Left lung (tissue), 10 donors: ENCODE measurements around the gene BARX2. TPM values are rescaled to one million over a fixed set of nuclear protein-coding genes. Genes with fewer than 3 reads are reported as not detected.

Experiments used
- ATAC-seq: fragments of 200-7000 bp; cut with Tn5 transposase; one replicate; pipeline ENCODE4 v1.9.1; 2020; ENCODE audit warnings: moderate library complexity
- DNase-seq, 4 donors: peaks; one replicate each; pipeline ENCODE4 v3.0.0-alpha.2; 2013 to 2020
- H3K27ac ChIP-seq, 2 donors: fragments of 200-600 bp; sonication (generic) in 1 of 2; one replicate each; pipeline versions ENCODE4 v1.5.0 to v1.8.0; 2020 to 2021
- H3K27me3 ChIP-seq, 2 donors: fragments of 200-600 bp; sonication (generic) in 1 of 2; one replicate each; pipeline versions ENCODE4 v1.5.0 to v1.8.0; 2020 to 2021
- H3K36me3 ChIP-seq, 2 donors: fragments of 200-600 bp; sonication (generic) in 1 of 2; one replicate each; pipeline versions ENCODE4 v1.5.0 to v1.8.0; 2020 to 2021
- H3K4me1 ChIP-seq, 2 donors: fragments of 200-600 bp; one replicate each; pipeline ENCODE4 v1.8.0; 2021
- H3K4me3 ChIP-seq, 2 donors: fragments of 200-600 bp; sonication (generic) in 1 of 2; one replicate each; pipeline versions ENCODE4 v1.5.0 to v1.8.0; 2020 to 2021; ENCODE audit warnings: mild to moderate bottlenecking in 1 of 2
- H3K9me3 ChIP-seq, 2 donors: fragments of 200-600 bp; sonication (generic) in 1 of 2; one replicate each; pipeline versions ENCODE4 v1.5.0 to v1.8.0; 2020 to 2021
- intact Hi-C, 2 donors: fragments of 100-400 bp; cut with DNase I; formaldehyde crosslinking; loops; one replicate each; pipeline versions ENCODE4 v1.11.2 to v1.14.2; 2022
- polyA plus RNA-seq, 6 donors: library from polyadenylated mRNA; unstranded; fragments of 120-200 nt; gene quantifications; one replicate each; pipeline ENCODE4 v1.2.1, GENCODE V29; 2013; ENCODE audit not compliant: insufficient read length in 6 of 6
- total RNA-seq, 2 donors: library from RNA; stranded (reverse); fragmentation: NEBNext Ultra II Directional; extraction: Animal tissue kit (Norgen Biotek cat#: 25700); gene quantifications; one replicate each; pipeline ENCODE4 v1.2.1, GENCODE V29; 2021
- TF ChIP-seq, protein P1 (sequence below), 2 donors: fragments of 200-600 bp; sonication (generic) in 1 of 2; IDR thresholded peaks; one replicate each; pipeline versions ENCODE4 v1.5.0 to v1.8.0; 2021; ENCODE audit warnings: antibody characterized with exemption in 2 of 2
- donor health status: DM: no; HTN: yes; CAD: no.
- donor health status: DM: no; HTN: no; CAD: no.

The BARX2 gene
- total and polyA plus RNA-seq, 8 donors, result 0.10 to 0.51 (median 0.26) TPM

DNA sequence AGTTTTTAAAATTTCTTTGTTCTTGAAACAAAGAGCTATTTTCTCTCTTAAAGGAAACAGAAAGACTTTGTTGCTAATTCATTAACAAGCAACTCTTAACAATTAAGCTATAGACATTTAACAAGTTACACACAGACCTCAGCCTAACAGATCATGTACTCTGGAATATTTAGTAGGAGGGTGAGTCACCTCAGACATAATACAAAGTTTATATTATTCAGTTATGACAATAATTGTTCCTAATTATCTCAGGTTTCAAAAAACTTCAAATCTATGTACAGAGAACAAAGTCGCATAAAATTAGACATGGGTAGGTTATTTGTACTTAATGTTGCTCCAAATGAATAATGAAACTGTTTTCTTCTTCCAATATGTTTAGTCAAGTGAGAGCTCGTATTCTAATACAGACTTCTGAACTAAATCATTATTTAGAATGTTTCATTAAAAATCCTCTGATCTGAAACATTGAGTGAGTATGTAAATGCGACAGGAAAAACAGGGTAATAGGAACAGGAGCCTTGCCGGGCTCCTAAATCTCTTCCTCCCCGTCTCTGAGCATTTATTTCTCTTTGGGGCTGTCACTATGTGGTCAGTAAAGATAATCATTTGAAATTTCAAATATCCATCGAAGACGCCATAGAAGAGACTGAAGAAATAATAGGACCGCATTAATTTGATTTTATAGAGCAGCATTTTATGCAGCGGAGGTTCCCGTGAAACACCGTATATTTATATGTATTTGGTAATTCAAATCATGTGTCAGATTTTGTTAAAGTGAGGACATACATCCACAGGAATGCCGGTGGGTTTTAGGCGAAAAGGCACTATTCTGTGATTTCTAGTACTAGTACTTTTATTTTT is 8.7 kb upstream of the BARX2 start:
- Histone ChIP-seq H3K27ac (no peak overlapping the region), H3K36me3 (no peaks in the 10 kb centered on the region), H3K4me1 (no peaks in the 10 kb centered on the region), H3K27me3 (peaks cover 65 to 100% of the 10 kb centered on the region in 2 donors), H3K9me3 (no peaks in the 10 kb centered on the region), H3K4me3 (no peak overlapping the region)
- TF ChIP-seq, protein P1, sequence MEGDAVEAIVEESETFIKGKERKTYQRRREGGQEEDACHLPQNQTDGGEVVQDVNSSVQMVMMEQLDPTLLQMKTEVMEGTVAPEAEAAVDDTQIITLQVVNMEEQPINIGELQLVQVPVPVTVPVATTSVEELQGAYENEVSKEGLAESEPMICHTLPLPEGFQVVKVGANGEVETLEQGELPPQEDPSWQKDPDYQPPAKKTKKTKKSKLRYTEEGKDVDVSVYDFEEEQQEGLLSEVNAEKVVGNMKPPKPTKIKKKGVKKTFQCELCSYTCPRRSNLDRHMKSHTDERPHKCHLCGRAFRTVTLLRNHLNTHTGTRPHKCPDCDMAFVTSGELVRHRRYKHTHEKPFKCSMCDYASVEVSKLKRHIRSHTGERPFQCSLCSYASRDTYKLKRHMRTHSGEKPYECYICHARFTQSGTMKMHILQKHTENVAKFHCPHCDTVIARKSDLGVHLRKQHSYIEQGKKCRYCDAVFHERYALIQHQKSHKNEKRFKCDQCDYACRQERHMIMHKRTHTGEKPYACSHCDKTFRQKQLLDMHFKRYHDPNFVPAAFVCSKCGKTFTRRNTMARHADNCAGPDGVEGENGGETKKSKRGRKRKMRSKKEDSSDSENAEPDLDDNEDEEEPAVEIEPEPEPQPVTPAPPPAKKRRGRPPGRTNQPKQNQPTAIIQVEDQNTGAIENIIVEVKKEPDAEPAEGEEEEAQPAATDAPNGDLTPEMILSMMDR (IDR thresholded peaks at IDR 0.05), result no peak
- DNase-seq (no peak), ATAC-seq (no peak)
- intact Hi-C loops, result loop anchor here in 1 of 2 donors (10.0 kb wide), 1 partner anchor 388 kb away; no protein-coding TSS in a partner anchor

DNA sequence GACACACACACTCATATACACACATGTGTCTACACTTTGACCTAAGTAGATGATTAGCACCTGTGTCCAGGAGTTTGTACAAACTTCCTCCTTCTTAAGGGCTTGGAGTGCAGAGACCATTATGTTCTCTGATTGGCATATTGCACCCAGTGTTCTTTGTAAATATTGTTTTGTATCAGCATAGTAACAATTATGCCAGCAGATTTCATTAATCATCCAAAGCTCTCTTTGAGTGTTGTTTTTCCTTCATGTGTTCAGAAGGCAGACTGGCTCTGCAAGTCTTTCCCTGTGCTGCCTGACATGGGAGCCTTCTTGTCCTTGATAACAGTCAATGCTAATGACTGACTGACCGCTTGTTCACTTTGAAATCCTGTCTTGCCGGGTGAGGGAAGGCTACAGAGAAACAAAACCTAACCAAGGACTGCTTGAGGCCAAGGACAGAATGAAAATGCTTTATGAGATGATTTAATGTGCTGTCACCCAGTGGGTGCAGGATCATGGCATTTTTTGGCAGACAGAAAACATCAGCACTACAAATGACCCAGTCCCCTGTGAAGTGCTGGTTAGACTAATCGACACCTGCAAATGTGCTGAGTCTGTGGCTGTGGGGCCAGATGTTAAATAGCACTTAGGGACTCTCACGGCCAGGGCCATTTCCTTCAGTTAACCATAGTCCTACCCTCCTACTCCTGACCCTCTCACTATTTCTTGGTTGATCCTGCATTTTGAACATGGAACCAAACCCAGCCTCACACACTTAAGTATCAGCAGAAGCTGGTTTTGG is 6.6 kb upstream of the BARX2 start:
- ATAC-seq (peak; percentile 12), DNase-seq (no peak)
- H3K27me3 ChIP-seq, result peaks cover 79 to 100% of the 10 kb centered on the region in 2 donors
- TF ChIP-seq, protein P1 (IDR thresholded peaks at IDR 0.05), result no peak
- H3K27ac ChIP-seq, result no peak overlapping the region
- no peaks in the 10 kb centered on the region for H3K36me3 ChIP-seq
- H3K9me3 ChIP-seq, result no peaks in the 10 kb centered on the region
- peaks cover 0 to 14% of the 10 kb centered on the region in 2 donors for H3K4me1 ChIP-seq
- no peak overlapping the region for H3K4me3 ChIP-seq
- intact Hi-C loops, result loop anchor here in 1 of 2 donors (10.0 kb wide), 1 partner anchor 386 kb away; no protein-coding TSS in a partner anchor

DNA sequence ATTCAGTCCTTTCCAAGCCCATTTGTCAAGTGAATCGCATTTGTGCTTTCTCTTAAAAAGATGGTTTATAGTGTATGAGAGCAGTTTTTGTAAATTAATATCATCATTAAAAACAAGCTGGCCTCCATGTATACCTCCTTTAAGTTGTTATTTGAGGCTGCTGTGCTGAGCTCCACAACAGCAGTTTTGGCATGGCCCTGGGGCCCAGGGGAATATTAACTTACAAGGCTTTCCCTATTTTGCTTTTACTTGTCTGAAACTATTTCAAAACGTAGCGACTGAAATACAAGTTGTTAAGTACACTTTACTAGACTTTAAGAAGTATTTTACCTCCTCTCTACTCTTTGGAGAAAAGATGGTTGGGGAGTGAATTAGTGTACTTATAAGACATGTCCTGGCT is 4.9 kb upstream of the BARX2 start:
- H3K27me3 ChIP-seq, result peaks cover 80 to 100% of the 10 kb centered on the region in 2 donors

DNA sequence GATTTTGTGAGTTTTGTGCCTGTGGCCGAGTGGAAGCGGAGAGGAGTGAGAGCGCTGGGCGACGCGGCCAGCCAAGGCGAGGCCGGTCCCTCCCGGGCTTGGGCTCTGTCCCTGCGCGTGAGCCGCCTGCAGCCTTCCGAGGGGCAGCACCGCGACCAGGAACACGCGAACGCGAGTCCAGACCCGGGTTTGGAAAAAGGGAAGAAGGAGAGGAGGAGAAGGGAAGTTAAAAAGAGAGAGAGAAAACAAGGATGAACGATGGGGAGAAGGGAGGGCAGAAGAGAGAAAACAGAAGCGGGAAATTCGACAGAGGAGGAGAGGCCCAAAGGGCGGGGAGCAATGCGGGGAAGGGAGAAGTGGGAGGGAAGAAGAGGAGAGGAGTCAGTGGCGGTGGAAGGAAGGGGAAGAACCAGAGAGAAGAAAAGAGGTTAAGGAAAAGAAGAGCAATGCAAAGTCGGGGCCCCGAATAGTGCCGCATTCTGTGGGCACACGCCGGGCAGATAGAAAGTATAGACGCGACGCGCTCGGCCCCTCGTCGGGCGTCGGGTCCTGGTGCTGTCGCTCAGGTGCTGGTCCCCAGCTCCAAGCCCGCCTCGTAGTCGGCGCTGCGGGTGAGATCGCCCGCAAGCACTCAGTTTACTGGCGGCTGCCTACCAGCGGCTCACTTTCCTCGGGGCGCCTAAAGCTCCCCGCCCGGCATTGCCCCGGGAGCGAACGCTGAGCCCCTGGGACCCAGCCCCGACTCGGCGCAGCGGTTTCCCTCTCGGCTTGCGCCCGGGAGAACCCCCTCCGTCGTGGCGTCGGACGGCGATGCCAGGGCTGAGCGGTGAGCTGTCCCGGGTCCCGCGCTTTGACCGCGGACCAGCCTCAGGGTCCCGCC is 2.8 kb upstream of the BARX2 start:
- intact Hi-C loops, result no loop called here
- H3K36me3 ChIP-seq, result no peaks in the 10 kb centered on the region
- peaks cover 0 to 36% of the 10 kb centered on the region in 2 donors for H3K4me1 ChIP-seq
- no peaks in the 10 kb centered on the region for H3K9me3 ChIP-seq
- H3K27me3 ChIP-seq, result peaks cover 85 to 100% of the 10 kb centered on the region in 2 donors
- DNase-seq (peak in 1 of 4 donors; percentile 72), ATAC-seq (no peak)
- peak overlapping the region; percentile 14 to 28 for H3K4me3 ChIP-seq
- no peak overlapping the region for H3K27ac ChIP-seq
- TF ChIP-seq, protein P1 (IDR thresholded peaks at IDR 0.05), result no peak

More for the DNA sequence above, 4.9 kb upstream of the BARX2 start:
- Histone ChIP-seq H3K4me3 (no peak overlapping the region), H3K4me1 (peaks cover 0 to 31% of the 10 kb centered on the region in 2 donors), H3K36me3 (no peaks in the 10 kb centered on the region), H3K27ac (no peak overlapping the region), H3K9me3 (no peaks in the 10 kb centered on the region)
- intact Hi-C loops, result no loop called here
- DNase-seq (no peak), ATAC-seq (no peak)
- TF ChIP-seq, protein P1 (IDR thresholded peaks at IDR 0.05), result no peak
